K562 (cell line): ENCODE measurements around the gene C2CD2L. TPM values are rescaled to one million over a fixed set of nuclear protein-coding genes. Genes with fewer than 3 reads are reported as not detected.

Experiments used
- GTF2E2 ChIP-seq: fragments of 200-800 bp; sonication (Bioruptor generic); IDR thresholded peaks from 2 replicates; pipeline ENCODE4 v1.6.1; 2016; ENCODE audit warnings: missing genetic modification characterization, missing compliant biosample characterization
- KDM4B ChIP-seq, 2 experiments: fragments of 450-650 bp in 1 of 2; sonication (generic) in 1 of 2; IDR thresholded peaks; 2 replicates each; pipeline ENCODE4 v1.6.1; 2016 to 2017; ENCODE audit warnings: borderline replicate concordance in 2 of 2, antibody characterized with exemption in 1 of 2, low read depth in 1 of 2, mild to moderate bottlenecking in 1 of 2
- MBD1 ChIP-seq: fragments of 250-450 bp; sonication (Bioruptor Pico); IDR thresholded peaks from 2 replicates; pipeline ENCODE4 v1.8.0; 2022; ENCODE audit warnings: inconsistent platforms
- NCOA2 ChIP-seq, 2 experiments: fragments of 450-650 bp; IDR thresholded peaks; 2 replicates each; pipeline ENCODE4 v1.6.1; 2018; ENCODE audit warnings: mild to moderate bottlenecking in 2 of 2, moderate library complexity in 1 of 2; ENCODE audit not compliant: partially characterized antibody in 2 of 2
- POLR3A ChIP-seq: IDR thresholded peaks from 2 replicates; pipeline ENCODE4 v1.6.1; 2011; ENCODE audit warnings: borderline replicate concordance, mild to moderate bottlenecking, moderate library complexity; ENCODE audit not compliant: insufficient read length, insufficient read depth; ENCODE audit errors: extremely low read depth
- RBBP5 ChIP-seq: fragments of 200-600 bp; sonication (generic); IDR thresholded peaks from 2 replicates; pipeline ENCODE4 v1.6.1; 2012; ENCODE audit warnings: borderline replicate concordance, mild to moderate bottlenecking, low read length, control low read depth, inconsistent platforms; ENCODE audit not compliant: insufficient read depth, poor library complexity, severe bottlenecking
- SMAD2 ChIP-seq: fragments of 150-350 bp; IDR thresholded peaks from 2 replicates; pipeline ENCODE4 v1.6.1; 2014; ENCODE audit warnings: low read depth, mild to moderate bottlenecking, low read length
- THAP7 ChIP-seq: fragments of 250-450 bp; sonication (Bioruptor Pico); IDR thresholded peaks from 2 replicates; pipeline ENCODE4 v1.5.0; 2021
- ZBTB34 ChIP-seq: fragments of 250-450 bp; sonication (Bioruptor Pico); IDR thresholded peaks from 2 replicates; pipeline ENCODE4 v1.8.0; 2021; ENCODE audit warnings: mild to moderate bottlenecking, moderate library complexity
- ZFX ChIP-seq: sonication (generic); formaldehyde crosslinking; IDR thresholded peaks from 2 replicates; pipeline ENCODE4 v1.8.0; 2022; ENCODE audit warnings: mild to moderate bottlenecking, missing genetic modification reagents, moderate library complexity
- ZKSCAN1 ChIP-seq: fragments of 150-350 bp; IDR thresholded peaks from 2 replicates; pipeline ENCODE4 v1.6.1; 2016; ENCODE audit warnings: low read depth, low read length
- ZNF444 ChIP-seq: fragments of 250-450 bp; sonication (Bioruptor Pico); IDR thresholded peaks from 2 replicates; pipeline ENCODE4 v1.4.0; 2020; ENCODE audit warnings: mild to moderate bottlenecking, moderate library complexity
- polyA plus RNA-seq, 8 experiments: library from polyadenylated mRNA; depleted of rRNA in 4 of 8; stranded (reverse) in 5 of 8; unstranded in 3 of 8; fragments of >200 nt; fragmentation: Nextera tagmentation in 2 of 8; fragmentation: Illumina TruSeq in 1 of 8; extraction: Ambion mirVana in 2 of 8; extraction: Trizol in 1 of 8; gene quantifications; 2 replicates each; pipeline versions ENCODE4 v1.2.1 to v1.2.3, GENCODE V29; 2011 to 2014; ENCODE audit warnings: inconsistent platforms in 1 of 8, missing spikeins in 1 of 8
- total RNA-seq, 7 experiments: library from RNA; depleted of rRNA in 6 of 7; stranded (reverse); fragments of >200 nt in 6 of 7; fragmentation: Illumina TruSeq in 2 of 7; extraction: Trizol in 2 of 7; gene quantifications; 2 replicates each; pipeline versions ENCODE4 v1.2.1 to v1.2.3, GENCODE V29; 2011 to 2021; ENCODE audit warnings: low replicate concordance in 1 of 7
- TF ChIP-seq, protein P1 (sequence below): fragments of 250-450 bp; sonication (Bioruptor Pico); IDR thresholded peaks from 2 replicates; pipeline ENCODE4 v1.5.0; 2021; ENCODE audit warnings: mild to moderate bottlenecking, borderline replicate concordance
- TF ChIP-seq, protein P2 (sequence below): fragments of 450-650 bp; IDR thresholded peaks from 2 replicates; pipeline ENCODE4 v1.6.1; 2017; ENCODE audit warnings: antibody characterized with exemption, mild to moderate bottlenecking

The C2CD2L gene
- total and polyA plus RNA-seq, 9 of the 15 experiments (the other 6 are each of a cell fraction or from before 2014, with no cell fraction given), result 0.66 to 41.2 (median 14.8) TPM

DNA sequence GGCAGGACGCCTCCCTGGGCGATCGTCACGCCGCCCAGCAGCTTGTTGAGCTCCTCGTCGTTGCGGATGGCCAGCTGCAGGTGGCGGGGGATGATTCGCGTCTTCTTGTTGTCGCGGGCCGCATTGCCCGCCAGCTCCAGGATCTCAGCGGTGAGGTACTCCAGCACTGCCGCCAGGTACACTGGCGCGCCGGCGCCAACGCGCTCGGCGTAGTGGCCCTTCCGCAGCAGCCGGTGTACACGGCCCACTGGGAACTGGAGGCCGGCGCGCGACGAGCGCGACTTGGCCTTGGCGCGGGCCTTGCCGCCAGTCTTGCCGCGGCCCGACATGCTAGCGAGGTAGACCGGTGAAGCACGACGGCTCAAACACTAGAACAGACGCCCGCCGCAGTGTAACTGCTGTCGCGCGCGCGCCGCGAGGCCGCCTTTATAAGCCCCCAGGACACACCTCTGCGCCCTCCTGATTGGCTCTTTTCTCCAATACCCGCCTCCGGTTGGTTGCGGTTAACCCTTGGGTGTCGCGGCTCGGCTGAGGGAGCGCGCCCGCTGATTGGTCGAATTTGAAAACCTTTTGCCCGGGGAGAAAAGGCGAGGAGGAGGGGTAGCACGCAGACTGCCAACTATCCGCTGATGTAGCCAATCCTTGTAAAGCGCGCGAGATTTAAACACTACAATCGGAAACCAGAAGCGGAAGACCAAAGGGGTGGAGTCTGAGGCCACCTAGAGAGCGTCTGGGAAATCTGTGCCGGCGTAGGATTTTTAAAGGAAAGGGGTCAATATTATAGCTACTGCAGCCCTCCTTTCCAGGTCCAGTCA is 11.9 kb upstream of the C2CD2L start (continued):
- TF ChIP-seq NCOA2 (IDR thresholded peaks at IDR 0.05; ENCODE audit: partially characterized antibody in 2 of 2), result no peak
- TF ChIP-seq, protein P1, sequence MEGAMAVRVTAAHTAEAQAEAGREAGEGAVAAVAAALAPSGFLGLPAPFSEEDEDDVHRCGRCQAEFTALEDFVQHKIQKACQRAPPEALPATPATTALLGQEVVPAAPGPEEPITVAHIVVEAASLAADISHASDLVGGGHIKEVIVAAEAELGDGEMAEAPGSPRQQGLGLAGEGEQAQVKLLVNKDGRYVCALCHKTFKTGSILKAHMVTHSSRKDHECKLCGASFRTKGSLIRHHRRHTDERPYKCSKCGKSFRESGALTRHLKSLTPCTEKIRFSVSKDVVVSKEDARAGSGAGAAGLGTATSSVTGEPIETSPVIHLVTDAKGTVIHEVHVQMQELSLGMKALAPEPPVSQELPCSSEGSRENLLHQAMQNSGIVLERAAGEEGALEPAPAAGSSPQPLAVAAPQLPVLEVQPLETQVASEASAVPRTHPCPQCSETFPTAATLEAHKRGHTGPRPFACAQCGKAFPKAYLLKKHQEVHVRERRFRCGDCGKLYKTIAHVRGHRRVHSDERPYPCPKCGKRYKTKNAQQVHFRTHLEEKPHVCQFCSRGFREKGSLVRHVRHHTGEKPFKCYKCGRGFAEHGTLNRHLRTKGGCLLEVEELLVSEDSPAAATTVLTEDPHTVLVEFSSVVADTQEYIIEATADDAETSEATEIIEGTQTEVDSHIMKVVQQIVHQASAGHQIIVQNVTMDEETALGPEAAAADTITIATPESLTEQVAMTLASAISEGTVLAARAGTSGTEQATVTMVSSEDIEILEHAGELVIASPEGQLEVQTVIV (CRISPR knock-in tag), result no peak
- no peak for TF ChIP-seq ZKSCAN1
- TF ChIP-seq MBD1, result no peak
- TF ChIP-seq KDM4B (IDR thresholded peaks at IDR 0.05; ENCODE audit: borderline replicate concordance in 2 of 2, low read depth in 1 of 2), result 0 out of 4 replicates have a peak, but pooled peaks of 1 of the 2 experiments have one; percentile 73
- no peak for TF ChIP-seq ZBTB34 (CRISPR knock-in tag)
- no peak for TF ChIP-seq SMAD2
- peak; percentile 100 for TF ChIP-seq GTF2E2
- no peak for TF ChIP-seq POLR3A
- TF ChIP-seq THAP7 (CRISPR knock-in tag), result no peak
- TF ChIP-seq RBBP5, result peak; percentile 82
- no peak for TF ChIP-seq ZNF444 (CRISPR knock-in tag)
- peak; percentile 97 for TF ChIP-seq ZFX (CRISPR knock-in tag)
- TF ChIP-seq, protein P2, sequence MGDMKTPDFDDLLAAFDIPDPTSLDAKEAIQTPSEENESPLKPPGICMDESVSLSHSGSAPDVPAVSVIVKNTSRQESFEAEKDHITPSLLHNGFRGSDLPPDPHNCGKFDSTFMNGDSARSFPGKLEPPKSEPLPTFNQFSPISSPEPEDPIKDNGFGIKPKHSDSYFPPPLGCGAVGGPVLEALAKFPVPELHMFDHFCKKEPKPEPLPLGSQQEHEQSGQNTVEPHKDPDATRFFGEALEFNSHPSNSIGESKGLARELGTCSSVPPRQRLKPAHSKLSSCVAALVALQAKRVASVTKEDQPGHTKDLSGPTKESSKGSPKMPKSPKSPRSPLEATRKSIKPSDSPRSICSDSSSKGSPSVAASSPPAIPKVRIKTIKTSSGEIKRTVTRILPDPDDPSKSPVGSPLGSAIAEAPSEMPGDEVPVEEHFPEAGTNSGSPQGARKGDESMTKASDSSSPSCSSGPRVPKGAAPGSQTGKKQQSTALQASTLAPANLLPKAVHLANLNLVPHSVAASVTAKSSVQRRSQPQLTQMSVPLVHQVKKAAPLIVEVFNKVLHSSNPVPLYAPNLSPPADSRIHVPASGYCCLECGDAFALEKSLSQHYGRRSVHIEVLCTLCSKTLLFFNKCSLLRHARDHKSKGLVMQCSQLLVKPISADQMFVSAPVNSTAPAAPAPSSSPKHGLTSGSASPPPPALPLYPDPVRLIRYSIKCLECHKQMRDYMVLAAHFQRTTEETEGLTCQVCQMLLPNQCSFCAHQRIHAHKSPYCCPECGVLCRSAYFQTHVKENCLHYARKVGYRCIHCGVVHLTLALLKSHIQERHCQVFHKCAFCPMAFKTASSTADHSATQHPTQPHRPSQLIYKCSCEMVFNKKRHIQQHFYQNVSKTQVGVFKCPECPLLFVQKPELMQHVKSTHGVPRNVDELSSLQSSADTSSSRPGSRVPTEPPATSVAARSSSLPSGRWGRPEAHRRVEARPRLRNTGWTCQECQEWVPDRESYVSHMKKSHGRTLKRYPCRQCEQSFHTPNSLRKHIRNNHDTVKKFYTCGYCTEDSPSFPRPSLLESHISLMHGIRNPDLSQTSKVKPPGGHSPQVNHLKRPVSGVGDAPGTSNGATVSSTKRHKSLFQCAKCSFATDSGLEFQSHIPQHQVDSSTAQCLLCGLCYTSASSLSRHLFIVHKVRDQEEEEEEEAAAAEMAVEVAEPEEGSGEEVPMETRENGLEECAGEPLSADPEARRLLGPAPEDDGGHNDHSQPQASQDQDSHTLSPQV, result no peak; the same call in 1 of the 2 replicates
